SK-N-SH treated with all-trans-retinoic acid at 6 μM for 48 hours (cell line): ENCODE measurements around the gene PADI2.

Source experiments
- ARNTL ChIP-seq: fragments of 450-650 bp; formaldehyde crosslinking; IDR thresholded peaks from 2 replicates; pipeline ENCODE4 v1.5.0; 2020; ENCODE audit warnings: low read depth, mild to moderate bottlenecking, moderate library complexity, borderline replicate concordance
- BACH2 ChIP-seq: fragments of 250-450 bp; sonication (Bioruptor Pico); IDR thresholded peaks from 2 replicates; pipeline ENCODE4 v1.9.0; 2021; ENCODE audit warnings: mild to moderate bottlenecking, borderline replicate concordance
- GLIS3 ChIP-seq: fragments of 250-450 bp; sonication (Bioruptor Pico); IDR thresholded peaks from 2 replicates; pipeline ENCODE4 v1.5.0; 2020; ENCODE audit warnings: mild to moderate bottlenecking, moderate library complexity
- ZFP30 ChIP-seq: fragments of 450-650 bp; formaldehyde crosslinking; IDR thresholded peaks from 2 replicates; pipeline ENCODE4 v1.5.0; 2022; ENCODE audit warnings: mild to moderate bottlenecking, moderate library complexity
- TF ChIP-seq, protein P1 (sequence below): fragments of 250-450 bp; sonication (Bioruptor Pico); IDR thresholded peaks from 2 replicates; pipeline ENCODE4 v1.5.1; 2020; ENCODE audit warnings: low read depth, mild to moderate bottlenecking, moderate library complexity
- TF ChIP-seq, protein P2 (sequence below): fragments of 250-450 bp; sonication (Bioruptor Pico); IDR thresholded peaks from 2 replicates; pipeline ENCODE4 v1.5.1; 2021; ENCODE audit warnings: mild to moderate bottlenecking, moderate library complexity
- TF ChIP-seq, protein P3 (sequence below): fragments of 250-450 bp; sonication (Bioruptor Pico); IDR thresholded peaks from 2 replicates; pipeline ENCODE4 v1.8.0; 2021; ENCODE audit warnings: low read depth, mild to moderate bottlenecking, moderate library complexity, borderline replicate concordance

DNA sequence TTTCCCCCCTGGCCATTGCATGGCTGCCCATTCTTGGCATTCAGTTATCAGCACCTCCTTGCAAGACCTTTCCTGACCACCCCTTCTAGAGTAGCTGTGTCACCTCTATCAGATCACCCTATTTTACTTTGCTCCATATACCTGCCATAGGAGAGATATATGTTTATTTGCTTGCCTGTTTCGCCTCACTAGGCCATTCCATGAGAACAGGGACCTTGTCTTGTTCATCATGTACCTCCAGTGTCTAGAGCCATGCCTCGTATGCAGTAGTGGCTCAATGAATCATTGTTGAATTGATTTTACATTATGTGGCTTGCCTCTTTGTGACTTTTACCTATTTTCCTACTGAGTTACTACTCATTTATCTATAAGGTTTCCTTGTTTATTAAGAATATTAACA is 26.4 kb upstream of the PADI2 start:
- TF ChIP-seq GLIS3 (CRISPR knock-in tag) (no peak), ZFP30 (no peak), ARNTL (CRISPR knock-in tag) (no peak), BACH2 (CRISPR knock-in tag) (no peak)
- TF ChIP-seq, protein P1, sequence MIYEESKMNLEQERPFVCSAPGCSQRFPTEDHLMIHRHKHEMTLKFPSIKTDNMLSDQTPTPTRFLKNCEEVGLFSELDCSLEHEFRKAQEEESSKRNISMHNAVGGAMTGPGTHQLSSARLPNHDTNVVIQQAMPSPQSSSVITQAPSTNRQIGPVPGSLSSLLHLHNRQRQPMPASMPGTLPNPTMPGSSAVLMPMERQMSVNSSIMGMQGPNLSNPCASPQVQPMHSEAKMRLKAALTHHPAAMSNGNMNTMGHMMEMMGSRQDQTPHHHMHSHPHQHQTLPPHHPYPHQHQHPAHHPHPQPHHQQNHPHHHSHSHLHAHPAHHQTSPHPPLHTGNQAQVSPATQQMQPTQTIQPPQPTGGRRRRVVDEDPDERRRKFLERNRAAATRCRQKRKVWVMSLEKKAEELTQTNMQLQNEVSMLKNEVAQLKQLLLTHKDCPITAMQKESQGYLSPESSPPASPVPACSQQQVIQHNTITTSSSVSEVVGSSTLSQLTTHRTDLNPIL (CRISPR knock-in tag): no peak
- TF ChIP-seq, protein P2, sequence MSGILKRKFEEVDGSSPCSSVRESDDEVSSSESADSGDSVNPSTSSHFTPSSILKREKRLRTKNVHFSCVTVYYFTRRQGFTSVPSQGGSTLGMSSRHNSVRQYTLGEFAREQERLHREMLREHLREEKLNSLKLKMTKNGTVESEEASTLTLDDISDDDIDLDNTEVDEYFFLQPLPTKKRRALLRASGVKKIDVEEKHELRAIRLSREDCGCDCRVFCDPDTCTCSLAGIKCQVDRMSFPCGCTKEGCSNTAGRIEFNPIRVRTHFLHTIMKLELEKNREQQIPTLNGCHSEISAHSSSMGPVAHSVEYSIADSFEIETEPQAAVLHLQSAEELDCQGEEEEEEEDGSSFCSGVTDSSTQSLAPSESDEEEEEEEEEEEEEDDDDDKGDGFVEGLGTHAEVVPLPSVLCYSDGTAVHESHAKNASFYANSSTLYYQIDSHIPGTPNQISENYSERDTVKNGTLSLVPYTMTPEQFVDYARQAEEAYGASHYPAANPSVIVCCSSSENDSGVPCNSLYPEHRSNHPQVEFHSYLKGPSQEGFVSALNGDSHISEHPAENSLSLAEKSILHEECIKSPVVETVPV (CRISPR knock-in tag): no peak
- TF ChIP-seq, protein P3, sequence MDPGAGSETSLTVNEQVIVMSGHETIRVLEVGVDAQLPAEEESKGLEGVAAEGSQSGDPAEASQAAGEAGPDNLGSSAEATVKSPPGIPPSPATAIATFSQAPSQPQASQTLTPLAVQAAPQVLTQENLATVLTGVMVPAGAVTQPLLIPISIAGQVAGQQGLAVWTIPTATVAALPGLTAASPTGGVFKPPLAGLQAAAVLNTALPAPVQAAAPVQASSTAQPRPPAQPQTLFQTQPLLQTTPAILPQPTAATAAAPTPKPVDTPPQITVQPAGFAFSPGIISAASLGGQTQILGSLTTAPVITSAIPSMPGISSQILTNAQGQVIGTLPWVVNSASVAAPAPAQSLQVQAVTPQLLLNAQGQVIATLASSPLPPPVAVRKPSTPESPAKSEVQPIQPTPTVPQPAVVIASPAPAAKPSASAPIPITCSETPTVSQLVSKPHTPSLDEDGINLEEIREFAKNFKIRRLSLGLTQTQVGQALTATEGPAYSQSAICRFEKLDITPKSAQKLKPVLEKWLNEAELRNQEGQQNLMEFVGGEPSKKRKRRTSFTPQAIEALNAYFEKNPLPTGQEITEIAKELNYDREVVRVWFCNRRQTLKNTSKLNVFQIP (CRISPR knock-in tag): no peak
